Hepatocyte (in vitro differentiated cells): ENCODE data around the gene LEMD2. TPM values are rescaled to one million over a fixed set of nuclear protein-coding genes. Genes with fewer than 3 reads are reported as not detected.

Experiments
- DNase-seq: peaks from one replicate; pipeline ENCODE4 v3.0.0-alpha.2; 2016; ENCODE audit warnings: low spot score
- H2AFZ ChIP-seq: fragments of 200-600 bp; sonication (generic); 2 replicates; pipeline ENCODE4 v1.6.0; 2016; ENCODE audit warnings: antibody characterized with exemption, mild to moderate bottlenecking
- H3K27ac ChIP-seq: fragments of 200-600 bp; sonication (generic); 2 replicates; pipeline ENCODE4 v1.5.1; 2016; ENCODE audit warnings: mild to moderate bottlenecking
- H3K27me3 ChIP-seq: fragments of 200-600 bp; sonication (generic); 2 replicates; pipeline ENCODE4 v1.6.1; 2016
- H3K36me3 ChIP-seq: fragments of 200-600 bp; sonication (generic); replicated peaks from 2 replicates; pipeline ENCODE4 v1.5.1; 2016; ENCODE audit warnings: low read depth; ENCODE audit not compliant: insufficient read depth
- H3K4me1 ChIP-seq: fragments of 200-600 bp; sonication (generic); 2 replicates; pipeline ENCODE4 v1.5.1; 2016; ENCODE audit warnings: mild to moderate bottlenecking, moderate library complexity; ENCODE audit not compliant: insufficient read depth
- H3K4me2 ChIP-seq: fragments of 200-600 bp; sonication (generic); 2 replicates; pipeline ENCODE4 v1.6.0; 2016
- H3K4me3 ChIP-seq: fragments of 200-600 bp; sonication (generic); 2 replicates; pipeline ENCODE4 v1.5.1; 2016; ENCODE audit warnings: mild to moderate bottlenecking
- H3K79me2 ChIP-seq: fragments of 200-600 bp; sonication (generic); 2 replicates; pipeline ENCODE4 v1.6.0; 2017; ENCODE audit warnings: mild to moderate bottlenecking
- H3K9me2 ChIP-seq: fragments of 200-600 bp; sonication (generic); replicated peaks from 2 replicates; pipeline ENCODE4 v1.6.0; 2017; ENCODE audit warnings: mild to moderate bottlenecking; ENCODE audit not compliant: insufficient read depth
- H3K9me3 ChIP-seq: fragments of 200-600 bp; sonication (generic); 2 replicates; pipeline ENCODE4 v1.5.1; 2016; ENCODE audit warnings: low read depth, mild to moderate bottlenecking
- H4K20me1 ChIP-seq: fragments of 200-600 bp; sonication (generic); 2 replicates; pipeline ENCODE4 v1.6.0; 2016; ENCODE audit warnings: mild to moderate bottlenecking; ENCODE audit not compliant: insufficient read depth, poor library complexity, severe bottlenecking
- EZH2 ChIP-seq: fragments of 200-600 bp; sonication (generic); IDR thresholded peaks from 2 replicates; pipeline ENCODE4 v1.6.1; 2016; ENCODE audit warnings: antibody characterized with exemption, mild to moderate bottlenecking, borderline replicate concordance
- EZH2phosphoT487 ChIP-seq: fragments of 200-600 bp; sonication (generic); IDR thresholded peaks from one replicate; pipeline ENCODE4 v1.6.1; 2018; ENCODE audit warnings: antibody characterized with exemption, mild to moderate bottlenecking, low read depth, moderate library complexity; ENCODE audit not compliant: unreplicated experiment, severe bottlenecking
- WGBS: methylation state at CpG from one replicate; pipeline ENCODE4 v1.1.6; 2016; ENCODE audit warnings: low lambda C conversion rate; ENCODE audit errors: missing lambda C conversion rate; 5-methylcytosine and 5-hydroxymethylcytosine counted together
- polyA plus RNA-seq: library from polyadenylated mRNA; unstranded; fragments of >200 nt; fragmentation: Nextera tagmentation; extraction: Ambion mirVana; gene quantifications from 2 replicates; pipeline ENCODE4 v1.2.1, GENCODE V29; 2016
- total RNA-seq: library from RNA; depleted of rRNA; stranded (reverse); fragments of >200 nt; gene quantifications from 2 replicates; pipeline ENCODE4 v1.2.3, GENCODE V29; 2014
- TF ChIP-seq, protein P1 (sequence below): fragments of 200-600 bp; sonication (generic); IDR thresholded peaks from 2 replicates; pipeline ENCODE4 v1.5.1; 2016; ENCODE audit warnings: antibody characterized with exemption, mild to moderate bottlenecking; ENCODE audit not compliant: poor library complexity

The LEMD2 gene
- total and polyA plus RNA-seq, 2 experiments from 2014 or later, result 38.1 to 66.3 TPM

DNA sequence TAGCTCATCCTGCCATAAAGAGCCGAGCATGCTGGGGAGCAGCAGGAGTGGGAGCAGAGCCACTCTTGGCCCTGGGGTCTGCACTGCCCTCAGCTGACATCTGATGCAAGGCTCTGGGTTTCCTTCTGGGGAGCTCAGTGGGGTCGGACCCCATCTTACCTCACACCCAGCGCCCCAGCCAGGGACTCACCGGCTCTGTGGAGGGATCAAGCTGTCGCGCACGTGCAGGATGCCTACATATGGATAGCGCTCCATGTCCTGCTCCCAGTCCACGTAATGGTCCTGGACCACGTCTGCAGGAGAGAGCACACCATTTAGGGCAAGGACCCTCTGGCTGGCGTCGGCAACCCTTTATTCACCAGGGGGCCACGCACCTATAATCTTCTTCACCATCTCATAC is 12.2 kb downstream of the LEMD2 start:
- Histone ChIP-seq H3K4me3 (no peak overlapping the region), H3K4me1 (peaks cover 17% of the 10 kb centered on the region), H3K9me2 (no peaks in the 10 kb centered on the region), H4K20me1 (no peaks in the 10 kb centered on the region), H3K79me2 (no peaks in the 10 kb centered on the region), H2AFZ (no peak overlapping the region), H3K27ac (no peak overlapping the region), H3K27me3 (no peaks in the 10 kb centered on the region), H3K9me3 (no peaks in the 10 kb centered on the region), H3K36me3 (no peaks in the 10 kb centered on the region), H3K4me2 (no peak overlapping the region)
- TF ChIP-seq EZH2phosphoT487 (no peak), EZH2 (no peak)
- TF ChIP-seq, protein P1, sequence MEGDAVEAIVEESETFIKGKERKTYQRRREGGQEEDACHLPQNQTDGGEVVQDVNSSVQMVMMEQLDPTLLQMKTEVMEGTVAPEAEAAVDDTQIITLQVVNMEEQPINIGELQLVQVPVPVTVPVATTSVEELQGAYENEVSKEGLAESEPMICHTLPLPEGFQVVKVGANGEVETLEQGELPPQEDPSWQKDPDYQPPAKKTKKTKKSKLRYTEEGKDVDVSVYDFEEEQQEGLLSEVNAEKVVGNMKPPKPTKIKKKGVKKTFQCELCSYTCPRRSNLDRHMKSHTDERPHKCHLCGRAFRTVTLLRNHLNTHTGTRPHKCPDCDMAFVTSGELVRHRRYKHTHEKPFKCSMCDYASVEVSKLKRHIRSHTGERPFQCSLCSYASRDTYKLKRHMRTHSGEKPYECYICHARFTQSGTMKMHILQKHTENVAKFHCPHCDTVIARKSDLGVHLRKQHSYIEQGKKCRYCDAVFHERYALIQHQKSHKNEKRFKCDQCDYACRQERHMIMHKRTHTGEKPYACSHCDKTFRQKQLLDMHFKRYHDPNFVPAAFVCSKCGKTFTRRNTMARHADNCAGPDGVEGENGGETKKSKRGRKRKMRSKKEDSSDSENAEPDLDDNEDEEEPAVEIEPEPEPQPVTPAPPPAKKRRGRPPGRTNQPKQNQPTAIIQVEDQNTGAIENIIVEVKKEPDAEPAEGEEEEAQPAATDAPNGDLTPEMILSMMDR, result no peak
- WGBS, result 90% methylated on average over 12 of the region's 13 CpGs
- no peak for DNase-seq

DNA sequence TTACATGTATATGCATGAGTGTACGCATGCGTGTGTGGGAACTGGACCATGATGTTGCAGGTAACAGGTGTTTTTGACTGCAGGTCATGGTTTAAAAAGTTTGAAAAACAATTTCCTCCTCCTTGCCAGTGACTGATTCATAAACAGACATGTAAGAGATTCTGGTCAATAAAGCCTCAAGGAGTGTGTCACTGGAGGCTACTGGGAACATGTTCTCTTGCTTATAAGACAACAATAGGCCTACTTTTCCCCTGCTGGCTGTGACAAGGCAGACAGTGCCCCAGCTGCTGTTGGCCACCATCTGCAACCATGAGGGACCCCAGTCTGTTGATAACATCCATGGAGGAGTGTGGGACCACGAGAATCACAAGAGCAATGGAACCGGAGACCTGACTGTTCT is 12.7 kb downstream of the LEMD2 start:
- H3K27ac ChIP-seq, result no peak overlapping the region
- H3K36me3 ChIP-seq, result no peaks in the 10 kb centered on the region
- H3K27me3 ChIP-seq, result no peaks in the 10 kb centered on the region
- H4K20me1 ChIP-seq, result no peaks in the 10 kb centered on the region
- H2AFZ ChIP-seq, result no peak overlapping the region
- WGBS, result 99% methylated on average over 4 of the region's 4 CpGs
- no peaks in the 10 kb centered on the region for H3K79me2 ChIP-seq
- no peak for DNase-seq
- H3K4me2 ChIP-seq, result no peak overlapping the region
- H3K9me2 ChIP-seq, result no peaks in the 10 kb centered on the region
- H3K4me1 ChIP-seq, result peaks cover 17% of the 10 kb centered on the region
- H3K4me3 ChIP-seq, result no peak overlapping the region
- H3K9me3 ChIP-seq, result no peaks in the 10 kb centered on the region
- TF ChIP-seq, protein P1, result no peak
- TF ChIP-seq EZH2 (no peak), EZH2phosphoT487 (no peak)

DNA sequence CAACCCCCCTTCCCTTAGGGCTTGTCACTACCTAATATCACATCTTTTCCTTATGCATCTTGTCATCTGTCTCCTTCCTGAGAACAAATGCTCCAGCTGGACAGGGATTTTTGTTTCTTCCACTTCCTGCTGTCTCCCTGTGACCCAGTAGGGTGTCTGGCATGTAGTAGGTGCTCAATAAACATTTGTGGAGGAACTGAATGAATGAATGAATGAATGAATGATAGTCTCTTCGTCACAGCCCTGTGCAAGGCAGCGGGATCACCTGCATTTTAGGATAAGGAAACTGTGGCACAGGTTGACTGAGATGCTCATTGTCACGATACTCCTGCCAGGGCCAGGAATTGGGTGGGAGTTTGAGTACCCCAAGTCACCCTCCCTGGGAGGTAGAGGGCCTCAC is 14.2 kb downstream of the LEMD2 start:
- Histone ChIP-seq H2AFZ (no peak overlapping the region), H3K27ac (no peak overlapping the region), H3K27me3 (no peaks in the 10 kb centered on the region), H3K9me2 (no peaks in the 10 kb centered on the region), H3K4me3 (no peak overlapping the region), H4K20me1 (no peaks in the 10 kb centered on the region), H3K36me3 (no peaks in the 10 kb centered on the region), H3K4me1 (peaks cover 31% of the 10 kb centered on the region), H3K4me2 (no peak overlapping the region), H3K9me3 (no peaks in the 10 kb centered on the region), H3K79me2 (no peaks in the 10 kb centered on the region)
- DNase-seq, result no peak
- TF ChIP-seq EZH2phosphoT487 (no peak), EZH2 (no peak)
- TF ChIP-seq, protein P1, result no peak
- WGBS, result 97% methylated on average over 3 of the region's 3 CpGs

DNA sequence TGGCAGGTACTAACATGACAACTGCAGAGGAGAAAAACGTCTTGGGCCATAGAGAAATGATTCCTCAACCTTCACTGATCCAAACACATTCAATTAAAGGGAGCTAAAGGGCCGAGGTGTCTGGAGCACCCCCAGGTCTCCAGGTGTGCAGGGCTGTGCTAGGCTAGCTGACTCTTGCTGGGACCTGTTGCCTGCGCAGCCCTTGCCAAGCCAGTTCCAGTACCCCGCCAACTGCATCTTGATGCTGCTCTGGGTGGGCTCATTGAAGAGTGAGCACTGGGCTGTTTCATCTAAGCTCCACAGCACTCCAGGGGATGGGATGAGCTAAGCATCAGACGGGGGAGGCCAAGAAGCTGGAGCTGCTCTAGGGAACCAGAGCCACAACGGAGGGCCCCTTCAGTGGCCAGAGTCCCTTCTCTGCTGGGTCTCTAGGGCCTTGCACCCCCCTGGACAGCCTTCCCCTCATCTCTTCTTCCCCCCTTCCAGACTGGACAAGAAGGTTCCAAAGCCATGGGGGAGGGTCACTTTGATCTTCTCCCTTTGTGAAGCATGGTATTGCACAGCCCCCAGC is 15.9 kb downstream of the LEMD2 start:
- TF ChIP-seq EZH2phosphoT487, result no peak
- TF ChIP-seq, protein P1, result no peak
- no peak for TF ChIP-seq EZH2
- Histone ChIP-seq H3K4me2 (no peak overlapping the region), H3K27ac (no peak overlapping the region), H3K27me3 (no peaks in the 10 kb centered on the region), H3K36me3 (no peaks in the 10 kb centered on the region), H2AFZ (no peak overlapping the region), H4K20me1 (no peaks in the 10 kb centered on the region), H3K9me3 (no peaks in the 10 kb centered on the region), H3K79me2 (no peaks in the 10 kb centered on the region), H3K4me3 (no peak overlapping the region), H3K9me2 (no peaks in the 10 kb centered on the region), H3K4me1 (peaks cover 33% of the 10 kb centered on the region)
- WGBS, result 80% methylated on average over 6 of the region's 6 CpGs
- no peak for DNase-seq
